AG09319 (cell line): ENCODE data around the gene BEND4.

Source experiments
- DNase-seq: peaks from one replicate; pipeline ENCODE4 v3.0.0-alpha.2; 2010; ENCODE audit warnings: low read depth; ENCODE audit errors: extremely low read depth
- CTCF ChIP-seq: IDR thresholded peaks from 2 replicates; pipeline ENCODE4 v1.5.1; 2011; ENCODE audit warnings: low read depth, mild to moderate bottlenecking, inconsistent platforms, low read length, moderate library complexity

BEND4 gene

GRCh38 chr4:42136371-42136770 lies 16.1 kb downstream of the BEND4 start:
- TF ChIP-seq CTCF: no peak
- DNase-seq: no peak

GRCh38 chr4:42133006-42133405 lies 19.4 kb downstream of the BEND4 start:
- no peak for TF ChIP-seq CTCF
- no peak for DNase-seq

GRCh38 chr4:42132099-42132498 lies 20.4 kb downstream of the BEND4 start:
- DNase-seq: no peak
- no peak for TF ChIP-seq CTCF

GRCh38 chr4:42123071-42123644 lies 29.3 kb downstream of the BEND4 start:
- no peak for TF ChIP-seq CTCF
- DNase-seq: no peak

- DNase-seq: no peak
- no peak for TF ChIP-seq CTCF
These were observed 30.2 kb downstream of the BEND4 start for GRCh38 chr4:42122237-42122636.

- no peak for DNase-seq
- no peak for TF ChIP-seq CTCF
These were observed 32.6 kb downstream of the BEND4 start for GRCh38 chr4:42119886-42120285.

- TF ChIP-seq CTCF: no peak
- DNase-seq: no peak
These were observed 39.6 kb downstream of the BEND4 start for GRCh38 chr4:42112846-42113245.
